ENCODE data around the gene AGAP2. TPM values are rescaled to one million over a fixed set of nuclear protein-coding genes. Genes with fewer than 3 reads are reported as not detected.

The AGAP2 gene
- total RNA-seq, 2 donors from 2014 or later, result 0.33 to 1.0 TPM

GRCh38 chr12:57762463-57762862 lies 23.9 kb upstream of the AGAP2 start:
- Histone ChIP-seq H3K4me1 (peaks cover 32% of the 10 kb centered on the region), H3K9me3 (no peaks in the 10 kb centered on the region), H3K36me3 (replicated peaks in 1 of 2; ENCODE audit: insufficient read depth in 1 of 2, low read depth in 2 of 2) (no peaks in the 10 kb centered on the region), H3K4me3 (no peak overlapping the region), H3K27ac (no peak overlapping the region), H3K27me3 (no peaks in the 10 kb centered on the region)
- ATAC-seq (no peak), DNase-seq (no peak)
- TF ChIP-seq CTCF (IDR thresholded peaks at IDR 0.05) (no peak), POLR2A (IDR thresholded peaks at IDR 0.05) (no peak)
- intact Hi-C loops (cut with DNase I), result no loop called here
- WGBS, 2 donors, result 88 to 93% methylated on average over 2 of the region's 2 CpGs

- ATAC-seq (no peak), DNase-seq (no peak)
- WGBS, 2 donors, result 88 to 92% methylated on average over 4 of the region's 4 CpGs
- TF ChIP-seq CTCF (IDR thresholded peaks at IDR 0.05) (no peak), POLR2A (IDR thresholded peaks at IDR 0.05) (no peak)
- Histone ChIP-seq H3K4me1 (peaks cover 30% of the 10 kb centered on the region), H3K27ac (no peak overlapping the region), H3K4me3 (no peak overlapping the region), H3K9me3 (no peaks in the 10 kb centered on the region), H3K27me3 (no peaks in the 10 kb centered on the region), H3K36me3 (replicated peaks in 1 of 2; ENCODE audit: insufficient read depth in 1 of 2, low read depth in 2 of 2) (no peaks in the 10 kb centered on the region)
- intact Hi-C loops (cut with DNase I), result no loop called here
Measured at GRCh38 chr12:57761391-57761998, 23.0 kb upstream of the AGAP2 start.

- Histone ChIP-seq H3K4me1 (peaks cover 28% of the 10 kb centered on the region), H3K27ac (no peak overlapping the region), H3K9me3 (no peaks in the 10 kb centered on the region), H3K36me3 (replicated peaks in 1 of 2; ENCODE audit: insufficient read depth in 1 of 2, low read depth in 2 of 2) (no peaks in the 10 kb centered on the region), H3K27me3 (no peaks in the 10 kb centered on the region), H3K4me3 (no peak overlapping the region)
- 84 to 86% methylated on average over 3 of the region's 3 CpGs for WGBS, 2 donors
- intact Hi-C loops (cut with DNase I), result no loop called here
- TF ChIP-seq POLR2A (IDR thresholded peaks at IDR 0.05) (no peak), CTCF (IDR thresholded peaks at IDR 0.05) (no peak)
- DNase-seq, result no peak
- ATAC-seq, result no peak
Measured at GRCh38 chr12:57760347-57760982, 21.9 kb upstream of the AGAP2 start.

DNA sequence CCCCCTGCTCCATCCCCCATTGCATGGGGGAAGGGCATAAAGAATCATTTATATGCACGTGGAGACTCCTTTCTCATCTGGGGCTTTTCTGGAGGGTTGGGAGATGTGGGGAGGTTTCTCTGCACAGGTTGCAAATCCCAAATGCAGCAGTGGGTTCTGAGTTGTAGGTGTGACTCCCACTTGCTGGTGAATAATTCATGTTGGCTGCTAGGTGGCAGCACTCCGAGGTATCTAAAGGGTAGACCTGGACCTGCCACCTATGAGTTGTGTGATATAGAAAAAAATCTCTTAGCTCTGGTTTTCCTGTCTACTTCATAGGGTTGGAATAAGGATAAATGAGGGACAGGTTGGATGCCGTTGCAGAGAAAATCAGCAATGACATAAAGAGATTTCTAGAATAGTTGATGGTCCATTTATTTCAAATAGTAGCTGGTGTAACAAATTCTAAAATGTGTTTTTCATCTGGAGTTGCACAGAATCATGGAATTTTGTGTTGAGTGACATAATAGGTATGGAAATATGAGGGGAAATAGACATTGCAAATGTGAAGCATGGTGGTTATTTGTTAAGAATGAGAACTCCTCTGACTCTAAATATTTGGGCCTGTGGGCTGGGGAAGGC lies 20.9 kb upstream of the AGAP2 start:
- H3K27me3 ChIP-seq, result no peaks in the 10 kb centered on the region
- DNase-seq (peak; percentile 57 to 63 (median 58)), ATAC-seq (peak; percentile 37)
- TF ChIP-seq CTCF (IDR thresholded peaks at IDR 0.05), result peak; percentile 33 to 60 (median 49)
- TF ChIP-seq POLR2A (IDR thresholded peaks at IDR 0.05), result no peak
- intact Hi-C loops (cut with DNase I), result no loop called here
- H3K4me1 ChIP-seq, result peaks cover 20% of the 10 kb centered on the region
- no peak overlapping the region for H3K4me3 ChIP-seq
- no peaks in the 10 kb centered on the region for H3K36me3 ChIP-seq (replicated peaks in 1 of 2; ENCODE audit: insufficient read depth in 1 of 2, low read depth in 2 of 2)
- 17 to 29% methylated on average over 3 of the region's 3 CpGs for WGBS, 2 donors
- H3K27ac ChIP-seq, result no peak overlapping the region
- no peaks in the 10 kb centered on the region for H3K9me3 ChIP-seq
